GM12801 (cell line): Measurements from ENCODE around the gene CNOT11.

ENCODE experiments used
- CTCF ChIP-seq: IDR thresholded peaks from one replicate; pipeline ENCODE4 v1.5.1; 2011; ENCODE audit warnings: control low read depth; ENCODE audit not compliant: insufficient read length; ENCODE audit errors: extremely low read depth

The CNOT11 gene

GRCh38 chr2:101290711-101291110, 38.0 kb downstream of the CNOT11 start:
- TF ChIP-seq CTCF = no peak

- TF ChIP-seq CTCF = no peak
Measured at GRCh38 chr2:101291973-101292372, 39.3 kb downstream of the CNOT11 start.

- TF ChIP-seq CTCF = no peak
Measured at GRCh38 chr2:101293544-101293943, 40.9 kb downstream of the CNOT11 start.

- no peak for TF ChIP-seq CTCF
Measured at GRCh38 chr2:101294861-101295260, 42.2 kb downstream of the CNOT11 start.

GRCh38 chr2:101295895-101296294, 43.2 kb downstream of the CNOT11 start:
- no peak for TF ChIP-seq CTCF

GRCh38 chr2:101296371-101296770, 43.7 kb downstream of the CNOT11 start:
- TF ChIP-seq CTCF = no peak

- TF ChIP-seq CTCF = no peak
Measured at GRCh38 chr2:101297383-101297782, 44.7 kb downstream of the CNOT11 start.

- TF ChIP-seq CTCF = no peak
Measured at GRCh38 chr2:101299604-101300003, 46.9 kb downstream of the CNOT11 start.
